ENCODE data around the gene TBC1D1.

GRCh38 chr4:38072578-38072977 is 181.7 kb downstream of the TBC1D1 start:
- no peak for TF ChIP-seq CTCF (IDR thresholded peaks at IDR 0.05; ENCODE audit: low read depth, low read length, poor library complexity, severe bottlenecking)
- TF ChIP-seq EZH2phosphoT487 (IDR thresholded peaks at IDR 0.05; ENCODE audit: borderline replicate concordance, low read length), result no peak

All from DOHH2 (cell line).